Endothelial cell of umbilical vein (primary cell): Measurements from ENCODE around the gene KLC4. TPM values are rescaled to one million over a fixed set of nuclear protein-coding genes. Genes with fewer than 3 reads are reported as not detected.

ENCODE experiments used
- BruUV-seq: library from RNA; stranded (reverse); fragments of 400-500 nt; replicated peaks from 2 replicates; lab custom pipeline; 2021; lab: Mats Ljungman, UMichigan
- CTCF ChIA-PET: fragments of 300-600, 350-600 bp; sonication (Branson Sonifier 250); formaldehyde crosslinking; loops from one replicate; lab custom pipeline; 2021; ENCODE audit warnings: antibody characterized with exemption, inconsistent platforms; lab: Charles Lee
- POLR2A ChIA-PET: fragments of 300-600, 350-600 bp; sonication (Branson Sonifier 250); formaldehyde crosslinking; loops from one replicate; lab custom pipeline; 2021; ENCODE audit warnings: antibody characterized with exemption, inconsistent platforms; lab: Charles Lee
- DNase-seq: peaks from one replicate; pipeline ENCODE4 v3.0.0-alpha.2; 2011; ENCODE audit warnings: low read depth, low spot score
- FAIRE-seq: peaks from 2 replicates; lab custom pipeline; 2011; peaks lifted over from hg19 to GRCh38; lab: Jason Lieb, UNC
- H2AFZ ChIP-seq: 2 replicates; pipeline ENCODE4 v1.6.0; 2012; ENCODE audit warnings: low read depth, low read length, control low read depth, inconsistent platforms
- H3K27ac ChIP-seq: 2 replicates; pipeline ENCODE4 v1.5.1; 2011; ENCODE audit warnings: low read depth, mild to moderate bottlenecking, control low read depth, low read length, moderate library complexity; ENCODE audit not compliant: insufficient read depth
- H3K27me3 ChIP-seq, 2 experiments: 2 replicates each; pipeline versions ENCODE4 v1.6.0 to v1.6.1; 2011; ENCODE audit warnings: low read length in 2 of 2, mixed read lengths in 1 of 2; ENCODE audit not compliant: control insufficient read depth in 2 of 2, insufficient read depth in 2 of 2
- H3K36me3 ChIP-seq, 2 experiments: 2 replicates in 1 of 2; 3 replicates in 1 of 2; pipeline ENCODE4 v1.5.1; 2011; ENCODE audit warnings: low read length in 2 of 2, mild to moderate bottlenecking in 1 of 2, moderate library complexity in 1 of 2; ENCODE audit not compliant: control insufficient read depth in 2 of 2, insufficient read depth in 2 of 2; ENCODE audit errors: extremely low read depth in 1 of 2
- H3K4me1 ChIP-seq: 3 replicates; pipeline ENCODE4 v1.5.1; 2011; ENCODE audit warnings: mild to moderate bottlenecking, low read length; ENCODE audit not compliant: control insufficient read depth, insufficient read depth; ENCODE audit errors: extremely low read depth
- H3K4me2 ChIP-seq: 2 replicates; pipeline ENCODE4 v1.6.1; 2011; ENCODE audit warnings: low read length, control low read depth, mixed read lengths; ENCODE audit not compliant: insufficient read depth
- H3K4me3 ChIP-seq, 3 experiments: fragments of 200-600 bp in 1 of 3; sonication (generic), shearing (Covaris generic) in 1 of 3; replicated peaks in 1 of 3; 2 replicates each; pipeline ENCODE4 v1.5.1; 2011 to 2016; ENCODE audit warnings: control low read depth in 3 of 3, low read length in 3 of 3, mild to moderate bottlenecking in 2 of 3, inconsistent platforms in 1 of 3, low read depth in 1 of 3, moderate library complexity in 1 of 3; ENCODE audit not compliant: insufficient read depth in 1 of 3
- H3K79me2 ChIP-seq: 2 replicates; pipeline ENCODE4 v1.6.0; 2012; ENCODE audit warnings: low read length, inconsistent platforms; ENCODE audit not compliant: control insufficient read depth, insufficient read depth
- H3K9ac ChIP-seq: replicated peaks from 2 replicates; pipeline ENCODE3; 2011; ENCODE audit warnings: low read length, control low read depth; ENCODE audit not compliant: insufficient read depth; ENCODE audit errors: extremely low read depth
- H3K9me1 ChIP-seq: replicated peaks from 3 replicates; pipeline ENCODE4 v1.6.0; 2011; ENCODE audit warnings: mild to moderate bottlenecking, low read length; ENCODE audit not compliant: control insufficient read depth, insufficient read depth; ENCODE audit errors: extremely low read depth
- H3K9me3 ChIP-seq: replicated peaks from 2 replicates; pipeline ENCODE4 v1.5.1; 2012; ENCODE audit warnings: low read length, inconsistent platforms; ENCODE audit not compliant: control insufficient read depth, insufficient read depth
- H4K20me1 ChIP-seq: replicated peaks from 2 replicates; pipeline ENCODE3; 2011; ENCODE audit warnings: mild to moderate bottlenecking, low read length; ENCODE audit not compliant: control insufficient read depth, insufficient read depth; ENCODE audit errors: extremely low read depth
- CTCF ChIP-seq, 2 donors: IDR thresholded peaks; 1 replicate in 1 of 2; 2 replicates in 1 of 2; pipeline ENCODE4 v1.5.1; 2011; ENCODE audit warnings: low read length in 2 of 2, mild to moderate bottlenecking in 2 of 2, moderate library complexity in 2 of 2, control low read depth in 1 of 2, inconsistent platforms in 1 of 2, low read depth in 1 of 2; ENCODE audit not compliant: insufficient read depth in 1 of 2; ENCODE audit errors: extremely low read depth in 1 of 2
- EZH2 ChIP-seq: IDR thresholded peaks from 2 replicates; pipeline ENCODE4 v1.6.1; 2012; ENCODE audit warnings: borderline replicate concordance, low read depth, mild to moderate bottlenecking, moderate library complexity, low read length, inconsistent platforms; ENCODE audit not compliant: severe bottlenecking
- FOS ChIP-seq: IDR thresholded peaks from 2 replicates; pipeline ENCODE4 v1.6.1; 2011; ENCODE audit warnings: mild to moderate bottlenecking, low read length, moderate library complexity, borderline replicate concordance; ENCODE audit not compliant: insufficient read depth
- GATA2 ChIP-seq: IDR thresholded peaks from 2 replicates; pipeline ENCODE4 v1.7.0; 2011; ENCODE audit warnings: low read depth, mild to moderate bottlenecking, moderate library complexity, mixed read lengths, low read length; ENCODE audit not compliant: insufficient read length, insufficient read depth
- JUN ChIP-seq: IDR thresholded peaks from 2 replicates; pipeline ENCODE4 v1.6.1; 2011; ENCODE audit warnings: borderline replicate concordance, low read depth; ENCODE audit not compliant: insufficient read length, insufficient read depth
- MAX ChIP-seq: IDR thresholded peaks from 2 replicates; pipeline ENCODE4 v1.6.1; 2011; ENCODE audit not compliant: insufficient read depth, insufficient read length
- MYC ChIP-seq: IDR thresholded peaks from one replicate; pipeline ENCODE4 v1.6.1; 2011; ENCODE audit warnings: mild to moderate bottlenecking, low read depth, low read length
- POLR2A ChIP-seq: IDR thresholded peaks from 2 replicates; pipeline ENCODE4 v1.6.1; 2012; ENCODE audit warnings: low read depth, mild to moderate bottlenecking, control low read depth, low read length
- POLR2AphosphoS5 ChIP-seq: IDR thresholded peaks from 2 replicates; pipeline ENCODE4 v1.6.1; 2012; ENCODE audit warnings: low read depth, mild to moderate bottlenecking, control low read depth, low read length, moderate library complexity; ENCODE audit not compliant: insufficient read depth
- dilution Hi-C: fragments of 300-500 bp; cut with MboI; formaldehyde crosslinking; loops from one replicate; pipeline ENCODE4 v1.15.0; 2019; ENCODE audit warnings: low sequenced_read_pairs; ENCODE audit not compliant: extremely low pct_ligation_motif_present
- intact Hi-C: fragments of 100-400 bp; cut with micrococcal nuclease; formaldehyde crosslinking; loops from one replicate; pipeline ENCODE4 v1.10.0; 2022
- polyA plus RNA-seq, 4 experiments: library from polyadenylated mRNA; depleted of rRNA in 3 of 4; stranded (reverse) in 3 of 4; unstranded in 1 of 4; fragments of >200 nt; gene quantifications; 2 replicates each; pipeline versions ENCODE4 v1.2.1 to v1.2.3, GENCODE V29; 2011 to 2012; ENCODE audit warnings: missing spikeins in 1 of 4
- total RNA-seq: library from RNA; stranded (reverse); gene quantifications from 2 replicates; pipeline ENCODE4 v1.2.3, GENCODE V29; 2021

Gene KLC4
- total and polyA plus RNA-seq, 2 donors (not counting 3 experiments of a cell fraction or from before 2014, with no cell fraction given) = 17.7 to 26.8 TPM

GRCh38 chr6:43029120-43029519 lies 30.3 kb upstream of the KLC4 start:
- FAIRE-seq = no peak
- TF ChIP-seq POLR2AphosphoS5 = no peak
- TF ChIP-seq POLR2A = no peak
- no peak for TF ChIP-seq JUN
- TF ChIP-seq MAX = no peak
- TF ChIP-seq GATA2 = no peak
- TF ChIP-seq MYC = no peak
- TF ChIP-seq FOS = no peak
- TF ChIP-seq EZH2 = no peak
- no peak for TF ChIP-seq CTCF (IDR thresholded peaks at IDR 0.05; ENCODE audit: extremely low read depth in 1 of 2, insufficient read depth in 1 of 2, low read depth in 1 of 2, low read length in 2 of 2)
- intact Hi-C loops (no loop called here), dilution Hi-C loops (no loop called here)
- Histone ChIP-seq H3K36me3 (peaks cover 18 to 35% of the 10 kb centered on the region in 2 experiments), H3K27me3 (no peaks in the 10 kb centered on the region), H3K4me1 (no peaks in the 10 kb centered on the region), H3K9me3 (no peaks in the 10 kb centered on the region), H3K79me2 (peaks cover 9% of the 10 kb centered on the region), H2AFZ (no peak overlapping the region), H3K9me1 (no peaks in the 10 kb centered on the region), H3K27ac (no peak overlapping the region), H3K9ac (no peak overlapping the region), H3K4me2 (no peak overlapping the region), H4K20me1 (no peaks in the 10 kb centered on the region), H3K4me3 (no peak overlapping the region)
- no TSS peak for BruUV-seq
- no peak for DNase-seq
- ChIA-PET CTCF (interaction anchor here (0.8 kb wide), 1 partner anchor 114 kb away, joined by 3 read pairs; no protein-coding TSS in a partner anchor), POLR2A (no interaction called here)
